ACHN (cell line): ENCODE data around the gene JOSD2.
"Not testable (repeated sequence)": the region's sequence is repeated elsewhere in the genome, so short reads cannot be mapped to it uniquely, and the experiment has no call there.

Source experiments
- DNase-seq: peaks from one replicate; pipeline ENCODE4 v3.0.0-alpha.2; 2015
- in situ Hi-C: cut with HindIII; loops from 2 replicates; pipeline ENCODE4 v1.10.0; 2017; ENCODE audit warnings: low sequenced_read_pairs, low pct_ligation_motif_present, low pct_unique_long_range_greater_than_20kb

JOSD2 gene

GRCh38 chr19:50482916-50483315 is 28.1 kb downstream of the JOSD2 start:
- in situ Hi-C loops = no loop called here
- no peak for DNase-seq

GRCh38 chr19:50482271-50482855 is 28.6 kb downstream of the JOSD2 start:
- DNase-seq = no peak
- in situ Hi-C loops = no loop called here

- DNase-seq = no peak
- in situ Hi-C loops = no loop called here
These were observed 29.4 kb downstream of the JOSD2 start for GRCh38 chr19:50481351-50482149.

- in situ Hi-C loops = no loop called here
- DNase-seq = no peak
These were observed 30.5 kb downstream of the JOSD2 start for GRCh38 chr19:50480281-50481111.

- DNase-seq = no peak
- in situ Hi-C loops = no loop called here
These were observed 31.2 kb downstream of the JOSD2 start for GRCh38 chr19:50479761-50480251.

- no peak for DNase-seq
- in situ Hi-C loops = no loop called here
These were observed 31.9 kb downstream of the JOSD2 start for GRCh38 chr19:50478901-50479715.

- in situ Hi-C loops = no loop called here
- DNase-seq = no peak
These were observed 33.1 kb downstream of the JOSD2 start for GRCh38 chr19:50477751-50478515.

- in situ Hi-C loops = no loop called here
- DNase-seq = no peak
These were observed 34.1 kb downstream of the JOSD2 start for GRCh38 chr19:50476907-50477238.

GRCh38 chr19:50476224-50476906 is 34.6 kb downstream of the JOSD2 start, which contains the start of the genes EMC10 and GARIN5A:
Gene EMC10, plus strand, starts transcription at chr19:50476507. Its CDS starts 38 bp downstream, at chr19:50476545.
Gene GARIN5A, minus strand, starts transcription at chr19:50476848. Its CDS starts 460 bp downstream, at chr19:50476388.
- peak; percentile 87 for DNase-seq
- in situ Hi-C loops = no loop called here

GRCh38 chr19:50475736-50476223 is 35.2 kb downstream of the JOSD2 start:
- DNase-seq = no peak
- in situ Hi-C loops = no loop called here

GRCh38 chr19:50475101-50475568 is 35.9 kb downstream of the JOSD2 start:
- no peak for DNase-seq
- in situ Hi-C loops = no loop called here

GRCh38 chr19:50473336-50473735 is 37.7 kb downstream of the JOSD2 start:
- DNase-seq = peak; percentile 14
- in situ Hi-C loops = not testable (repeated sequence)

GRCh38 chr19:50468818-50469217 is 42.2 kb downstream of the JOSD2 start:
- in situ Hi-C loops = no loop called here
- no peak for DNase-seq

GRCh38 chr19:50467566-50467965 is 43.4 kb downstream of the JOSD2 start:
- in situ Hi-C loops = no loop called here

GRCh38 chr19:50466706-50467039 is 44.3 kb downstream of the JOSD2 start:
- in situ Hi-C loops = no loop called here

More at GRCh38 chr19:50467566-50467965, 43.4 kb downstream of the JOSD2 start:
- DNase-seq = no peak

GRCh38 chr19:50465986-50466705 is 44.8 kb downstream of the JOSD2 start:
- in situ Hi-C loops = no loop called here
- no peak for DNase-seq

More at GRCh38 chr19:50466706-50467039, 44.3 kb downstream of the JOSD2 start:
- DNase-seq = no peak
